Progenitor cell of endocrine pancreas (in vitro differentiated cells): ENCODE measurements around the gene EIF2S1. TPM values are rescaled to one million over a fixed set of nuclear protein-coding genes. Genes with fewer than 3 reads are reported as not detected.
"Not testable (repeated sequence)": the region's sequence is repeated elsewhere in the genome, so short reads cannot be mapped to it uniquely, and the experiment has no call there.

ENCODE experiments used
- DNase-seq: peaks from one replicate; pipeline ENCODE4 v3.0.0; 2021; ENCODE audit warnings: low spot score; ENCODE audit not compliant: unreplicated experiment
- H3K27ac Mint-ChIP-seq: 2 replicates; pipeline ENCODE4 v1.8.0; 2021; ENCODE audit warnings: mild to moderate bottlenecking, moderate library complexity, mixed read lengths
- H3K27me3 Mint-ChIP-seq: 2 replicates; pipeline ENCODE4 v1.8.0; 2021; ENCODE audit warnings: mixed read lengths
- H3K36me3 Mint-ChIP-seq: 2 replicates; pipeline ENCODE4 v1.8.0; 2022; ENCODE audit warnings: mixed read lengths; ENCODE audit not compliant: insufficient read depth
- H3K4me1 Mint-ChIP-seq: 2 replicates; pipeline ENCODE4 v1.8.0; 2021; ENCODE audit warnings: low read depth, mixed read lengths
- H3K4me3 Mint-ChIP-seq: 2 replicates; pipeline ENCODE4 v1.8.0; 2021; ENCODE audit warnings: low read depth, mild to moderate bottlenecking, moderate library complexity, mixed read lengths
- H3K9me3 Mint-ChIP-seq: 2 replicates; pipeline ENCODE4 v1.8.0; 2021; ENCODE audit warnings: low read depth, mixed read lengths
- CTCF ChIP-seq: fragments of 200-600 bp; sonication (generic); IDR thresholded peaks from one replicate; pipeline ENCODE4 v1.5.0; 2021; ENCODE audit warnings: antibody characterized with exemption, mild to moderate bottlenecking; ENCODE audit not compliant: unreplicated experiment
- long read RNA-seq: library from polyadenylated mRNA; unstranded; transcript quantifications from one replicate; pipeline ENCODE4 v2.0.0, GENCODE V29; 2020
- total RNA-seq: library from RNA; stranded (reverse); gene quantifications from 2 replicates; pipeline ENCODE4 v1.2.1, GENCODE V29; 2021

Gene EIF2S1
- total RNA-seq = 73.6 and 76.6 TPM in 2 replicates
- long read RNA-seq, full-length matches to known transcripts = 280 of 298 reads
- long read RNA-seq, partial matches to known transcripts = 3 of 298 reads
- long read RNA-seq, other reads (novel, unspliced or antisense) = 15 of 298 reads

- peaks cover 33% of the 10 kb centered on the region for H3K4me1 Mint-ChIP-seq
Observed at GRCh38 chr14:67359775-67360469, at the start of gene EIF2S1, which contains the start of gene ATP6V1D. EIF2S1 (plus strand) TSS chr14:67360328; CDS start chr14:67364768, 4,440 bp downstream. ATP6V1D (minus strand) TSS chr14:67359804; CDS start chr14:67359698, 106 bp downstream.

GRCh38 chr14:67311868-67312267 lies 48.3 kb upstream of the EIF2S1 start:
- Mint-ChIP-seq H3K36me3 (peaks cover 10% of the 10 kb centered on the region), H3K27ac (no peak overlapping the region), H3K4me3 (no peak overlapping the region), H3K9me3 (no peaks in the 10 kb centered on the region), H3K4me1 (peaks cover 3% of the 10 kb centered on the region), H3K27me3 (no peaks in the 10 kb centered on the region)
- DNase-seq = no peak
- TF ChIP-seq CTCF = no peak

More at GRCh38 chr14:67359775-67360469, at the start of gene EIF2S1, which contains the start of gene ATP6V1D:
- Mint-ChIP-seq H3K36me3 (peaks cover 4% of the 10 kb centered on the region), H3K27ac (peak within 1 kb of the TSS; percentile 99), H3K4me3 (peak within 1 kb of the TSS; percentile 97), H3K9me3 (no peaks in the 10 kb centered on the region), H3K27me3 (no peaks in the 10 kb centered on the region)
- TF ChIP-seq CTCF = no peak
- peak; percentile 98 for DNase-seq

GRCh38 chr14:67313153-67313552 lies 47.0 kb upstream of the EIF2S1 start:
- no peaks in the 10 kb centered on the region for H3K9me3 Mint-ChIP-seq
- H3K4me1 Mint-ChIP-seq = peaks cover 3% of the 10 kb centered on the region
- H3K27ac Mint-ChIP-seq = peak overlapping the region; percentile 2
- H3K27me3 Mint-ChIP-seq = no peaks in the 10 kb centered on the region
- peaks cover 10% of the 10 kb centered on the region for H3K36me3 Mint-ChIP-seq
- H3K4me3 Mint-ChIP-seq = no peak overlapping the region
- TF ChIP-seq CTCF = no peak
- DNase-seq = no peak

GRCh38 chr14:67317822-67318221 lies 42.3 kb upstream of the EIF2S1 start:
- Mint-ChIP-seq H3K27me3 (no peaks in the 10 kb centered on the region), H3K36me3 (peaks cover 16% of the 10 kb centered on the region), H3K4me3 (no peak overlapping the region), H3K4me1 (peaks cover 3% of the 10 kb centered on the region), H3K27ac (no peak overlapping the region), H3K9me3 (no peaks in the 10 kb centered on the region)
- TF ChIP-seq CTCF = no peak
- no peak for DNase-seq

- Mint-ChIP-seq H3K27me3 (no peaks in the 10 kb centered on the region), H3K4me1 (no peaks in the 10 kb centered on the region), H3K9me3 (no peaks in the 10 kb centered on the region), H3K27ac (no peak overlapping the region), H3K4me3 (no peak overlapping the region), H3K36me3 (peaks cover 13% of the 10 kb centered on the region)
- TF ChIP-seq CTCF = no peak
- no peak for DNase-seq
Observed at GRCh38 chr14:67319142-67319541, 41.0 kb upstream of the EIF2S1 start.

- not testable (repeated sequence) for H3K27ac Mint-ChIP-seq, H3K9me3 Mint-ChIP-seq, H3K4me1 Mint-ChIP-seq, H3K27me3 Mint-ChIP-seq, DNase-seq, H3K4me3 Mint-ChIP-seq
- peaks cover 39% of the 10 kb centered on the region for H3K36me3 Mint-ChIP-seq
Observed at GRCh38 chr14:67329666-67330065, 30.5 kb upstream of the EIF2S1 start.
